Keratinocyte (primary cell): ENCODE measurements around the gene PARD3B. TPM values are rescaled to one million over a fixed set of nuclear protein-coding genes. Genes with fewer than 3 reads are reported as not detected.
"Not testable (repeated sequence)": the region's sequence is repeated elsewhere in the genome, so short reads cannot be mapped to it uniquely, and the experiment has no call there.

ENCODE experiments used
- DNase-seq: peaks from one replicate; pipeline ENCODE4 v3.0.0-alpha.2; 2011; ENCODE audit warnings: low read depth, missing footprints, low spot score
- FAIRE-seq: peaks from 2 replicates; lab custom pipeline; 2011; peaks lifted over from hg19 to GRCh38; lab: Jason Lieb, UNC
- H2AFZ ChIP-seq: 2 replicates; pipeline ENCODE4 v1.6.0; 2012; ENCODE audit warnings: low read length, control low read depth, inconsistent platforms; ENCODE audit not compliant: control insufficient read depth
- H3K27ac ChIP-seq: 2 replicates; pipeline ENCODE4 v1.5.1; 2011; ENCODE audit warnings: low read length; ENCODE audit not compliant: control insufficient read depth, insufficient read depth
- H3K27me3 ChIP-seq: 3 replicates; pipeline ENCODE4 v1.6.0; 2011; ENCODE audit warnings: low read length; ENCODE audit not compliant: control insufficient read depth, insufficient read depth; ENCODE audit errors: extremely low read depth
- H3K36me3 ChIP-seq, 2 experiments: 2 replicates in 1 of 2; 3 replicates in 1 of 2; pipeline ENCODE4 v1.5.1; 2011; ENCODE audit warnings: low read length in 2 of 2, mild to moderate bottlenecking in 1 of 2; ENCODE audit not compliant: control insufficient read depth in 2 of 2, insufficient read depth in 2 of 2; ENCODE audit errors: extremely low read depth in 1 of 2
- H3K4me1 ChIP-seq: 3 replicates; pipeline ENCODE4 v1.5.1; 2011; ENCODE audit warnings: low read length; ENCODE audit not compliant: control insufficient read depth, insufficient read depth; ENCODE audit errors: extremely low read depth
- H3K4me2 ChIP-seq: 3 replicates; pipeline ENCODE4 v1.6.0; 2011; ENCODE audit warnings: low read depth, low read length; ENCODE audit not compliant: control insufficient read depth, insufficient read depth; ENCODE audit errors: extremely low read depth
- H3K4me3 ChIP-seq, 3 experiments: fragments of 200-600 bp in 1 of 3; sonication (generic) in 1 of 3; 2 replicates in 2 of 3; 3 replicates in 1 of 3; pipeline ENCODE4 v1.5.1; 2011 to 2016; ENCODE audit warnings: low read length in 3 of 3, mild to moderate bottlenecking in 3 of 3, control low read depth in 2 of 3, inconsistent platforms in 1 of 3, low read depth in 1 of 3, mixed read lengths in 1 of 3, mixed run types in 1 of 3, moderate library complexity in 1 of 3; ENCODE audit not compliant: control insufficient read depth in 2 of 3, insufficient read depth in 2 of 3; ENCODE audit errors: extremely low read depth in 1 of 3
- H3K79me2 ChIP-seq: 2 replicates; pipeline ENCODE4 v1.6.0; 2012; ENCODE audit warnings: low read length; ENCODE audit not compliant: control insufficient read depth, insufficient read depth
- H3K9ac ChIP-seq: 3 replicates; pipeline ENCODE4 v1.6.0; 2011; ENCODE audit warnings: low read length; ENCODE audit not compliant: control insufficient read depth, insufficient read depth; ENCODE audit errors: extremely low read depth
- H3K9me1 ChIP-seq: 3 replicates; pipeline ENCODE4 v1.6.0; 2011; ENCODE audit warnings: low read length; ENCODE audit not compliant: control insufficient read depth, insufficient read depth; ENCODE audit errors: extremely low read depth
- H3K9me3 ChIP-seq: 2 replicates; pipeline ENCODE4 v1.5.1; 2012; ENCODE audit warnings: low read depth, low read length; ENCODE audit not compliant: control insufficient read depth
- H4K20me1 ChIP-seq: 3 replicates; pipeline ENCODE4 v1.6.0; 2011; ENCODE audit warnings: low read length; ENCODE audit not compliant: control insufficient read depth, insufficient read depth; ENCODE audit errors: extremely low read depth
- CTCF ChIP-seq, 3 experiments: IDR thresholded peaks in 1 of 3; conservative IDR thresholded peaks in 1 of 3; optimal IDR thresholded peaks in 1 of 3; 2 replicates in 2 of 3; 3 replicates in 1 of 3; pipeline versions ENCODE3 to v1.5.1; 2011; ENCODE audit warnings: low read length in 3 of 3, mild to moderate bottlenecking in 3 of 3, moderate library complexity in 2 of 3, control low read depth in 1 of 3, inconsistent platforms in 1 of 3; ENCODE audit not compliant: insufficient read depth in 2 of 3; ENCODE audit errors: extremely low read depth in 1 of 3
- EZH2 ChIP-seq: IDR thresholded peaks from one replicate; pipeline ENCODE4 v1.6.1; 2012; ENCODE audit warnings: inconsistent platforms, mild to moderate bottlenecking, low read length, moderate library complexity
- dilution Hi-C: fragments of 300-500 bp; cut with MboI; formaldehyde crosslinking; loops from one replicate; pipeline ENCODE4 v1.7.0; 2020; ENCODE audit warnings: low sequenced_read_pairs; ENCODE audit not compliant: extremely low pct_ligation_motif_present
- polyA plus RNA-seq, 5 experiments: library from polyadenylated mRNA; depleted of rRNA in 3 of 5; stranded (reverse) in 3 of 5; stranded (forward) in 1 of 5; unstranded in 1 of 5; fragments of >200 nt; gene quantifications; 1 replicate in 1 of 5; 2 replicates in 3 of 5; 3 replicates in 1 of 5; pipeline versions ENCODE4 v1.2.1 to v1.2.3, GENCODE V29; 2011 to 2012; ENCODE audit warnings: missing spikeins in 2 of 5, low read depth in 1 of 5, low replicate concordance in 1 of 5

The PARD3B gene
- polyA plus RNA-seq, 1 donor (not counting 4 experiments of a cell fraction or from before 2014, with no cell fraction given), result 1.2 TPM

GRCh38 chr2:204557604-204558003, 12.3 kb downstream of the PARD3B start:
- TF ChIP-seq CTCF (optimal IDR thresholded peaks at IDR 0.05 in 1 of 3, IDR thresholded peaks at IDR 0.05 in 1 of 3, conservative IDR thresholded peaks at IDR 0.05 in 1 of 3; ENCODE audit: extremely low read depth in 1 of 3, insufficient read depth in 2 of 3, low read length in 3 of 3), result no peak
- no peak for TF ChIP-seq EZH2
- Histone ChIP-seq H3K9me3 (no peaks in the 10 kb centered on the region), H3K27me3 (no peaks in the 10 kb centered on the region), H3K79me2 (no peaks in the 10 kb centered on the region), H3K9ac (no peak overlapping the region), H2AFZ (no peak overlapping the region), H3K9me1 (no peaks in the 10 kb centered on the region), H3K27ac (no peak overlapping the region), H3K4me1 (no peaks in the 10 kb centered on the region), H4K20me1 (no peaks in the 10 kb centered on the region), H3K4me2 (no peak overlapping the region), H3K4me3 (no peak overlapping the region), H3K36me3 (no peaks in the 10 kb centered on the region)
- dilution Hi-C loops, result no loop called here
- DNase-seq (no peak), FAIRE-seq (no peak)

- DNase-seq, H3K4me2 ChIP-seq, H3K9me1 ChIP-seq, H2AFZ ChIP-seq, H3K36me3 ChIP-seq, dilution Hi-C loops, H3K9ac ChIP-seq, H3K4me3 ChIP-seq, H3K79me2 ChIP-seq, H3K4me1 ChIP-seq, H4K20me1 ChIP-seq, H3K27ac ChIP-seq, H3K9me3 ChIP-seq, H3K27me3 ChIP-seq, FAIRE-seq: not testable (repeated sequence)
Observed at GRCh38 chr2:204559358-204559757, 14.1 kb downstream of the PARD3B start.

- no peak overlapping the region for H3K4me3 ChIP-seq
- dilution Hi-C loops, result no loop called here
- TF ChIP-seq EZH2 (no peak), CTCF (optimal IDR thresholded peaks at IDR 0.05 in 1 of 3, IDR thresholded peaks at IDR 0.05 in 1 of 3, conservative IDR thresholded peaks at IDR 0.05 in 1 of 3; ENCODE audit: extremely low read depth in 1 of 3, insufficient read depth in 2 of 3, low read length in 3 of 3) (no peak)
- no peaks in the 10 kb centered on the region for H3K4me1 ChIP-seq
- H3K36me3 ChIP-seq, result no peaks in the 10 kb centered on the region
- FAIRE-seq (no peak), DNase-seq (no peak)
- H3K9me1 ChIP-seq, result no peaks in the 10 kb centered on the region
- no peaks in the 10 kb centered on the region for H4K20me1 ChIP-seq
- H3K9ac ChIP-seq, result no peak overlapping the region
- H3K27me3 ChIP-seq, result no peaks in the 10 kb centered on the region
- no peaks in the 10 kb centered on the region for H3K79me2 ChIP-seq
- no peak overlapping the region for H3K27ac ChIP-seq
- no peaks in the 10 kb centered on the region for H3K9me3 ChIP-seq
- no peak overlapping the region for H3K4me2 ChIP-seq
- H2AFZ ChIP-seq, result no peak overlapping the region
Observed at GRCh38 chr2:204560902-204561301, 15.6 kb downstream of the PARD3B start.
